Gastroesophageal sphincter (tissue), 3 donors: Measurements from ENCODE around the gene EPB41L4B.

ENCODE experiments used
- POLR2A ChIP-seq, 2 donors: fragments of 450-650 bp; IDR thresholded peaks; one replicate each; pipeline ENCODE4 v1.6.1; 2017; ENCODE audit warnings: antibody characterized with exemption in 2 of 2, mild to moderate bottlenecking in 2 of 2, moderate library complexity in 1 of 2
- POLR2AphosphoS5 ChIP-seq: sonication (generic); formaldehyde crosslinking; IDR thresholded peaks from one replicate; pipeline ENCODE4 v1.6.1; 2017; ENCODE audit warnings: antibody characterized with exemption
- TF ChIP-seq, protein P1 (sequence below), 4 experiments: fragments of 200-600 bp in 2 of 4; fragments of 450-650 bp in 2 of 4; sonication (generic) in 1 of 4; IDR thresholded peaks; one replicate each; pipeline ENCODE4 v1.5.1; 2017 to 2019; ENCODE audit warnings: antibody characterized with exemption in 4 of 4, mild to moderate bottlenecking in 2 of 4, moderate library complexity in 2 of 4

DNA sequence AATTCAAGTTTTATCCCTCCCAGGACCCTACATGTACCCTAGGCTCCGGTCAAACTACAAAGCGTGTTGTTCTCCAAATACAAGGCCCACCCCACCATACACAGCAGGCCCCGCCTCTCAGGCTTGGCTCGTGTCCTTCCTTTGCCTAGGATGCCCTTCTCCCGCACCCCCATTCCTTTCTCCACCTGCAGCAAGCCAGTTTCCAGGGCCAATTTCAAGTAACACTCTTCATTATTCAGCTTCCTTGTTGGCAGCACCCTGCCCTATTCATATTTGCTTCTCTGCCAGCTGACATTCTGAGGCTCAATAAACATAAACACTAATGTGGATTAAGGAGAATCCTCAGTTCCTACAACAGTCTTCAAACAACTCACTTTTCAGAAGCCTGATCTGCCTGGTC lies 31.7 kb downstream of the EPB41L4B start:
- TF ChIP-seq, protein P1, sequence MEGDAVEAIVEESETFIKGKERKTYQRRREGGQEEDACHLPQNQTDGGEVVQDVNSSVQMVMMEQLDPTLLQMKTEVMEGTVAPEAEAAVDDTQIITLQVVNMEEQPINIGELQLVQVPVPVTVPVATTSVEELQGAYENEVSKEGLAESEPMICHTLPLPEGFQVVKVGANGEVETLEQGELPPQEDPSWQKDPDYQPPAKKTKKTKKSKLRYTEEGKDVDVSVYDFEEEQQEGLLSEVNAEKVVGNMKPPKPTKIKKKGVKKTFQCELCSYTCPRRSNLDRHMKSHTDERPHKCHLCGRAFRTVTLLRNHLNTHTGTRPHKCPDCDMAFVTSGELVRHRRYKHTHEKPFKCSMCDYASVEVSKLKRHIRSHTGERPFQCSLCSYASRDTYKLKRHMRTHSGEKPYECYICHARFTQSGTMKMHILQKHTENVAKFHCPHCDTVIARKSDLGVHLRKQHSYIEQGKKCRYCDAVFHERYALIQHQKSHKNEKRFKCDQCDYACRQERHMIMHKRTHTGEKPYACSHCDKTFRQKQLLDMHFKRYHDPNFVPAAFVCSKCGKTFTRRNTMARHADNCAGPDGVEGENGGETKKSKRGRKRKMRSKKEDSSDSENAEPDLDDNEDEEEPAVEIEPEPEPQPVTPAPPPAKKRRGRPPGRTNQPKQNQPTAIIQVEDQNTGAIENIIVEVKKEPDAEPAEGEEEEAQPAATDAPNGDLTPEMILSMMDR (IDR thresholded peaks at IDR 0.05), result no peak
- no peak for TF ChIP-seq POLR2AphosphoS5
- TF ChIP-seq POLR2A (IDR thresholded peaks at IDR 0.05), result no peak
